Ascending aorta (tissue), 2 donors: ENCODE measurements around the gene ZNF701. TPM values are rescaled to one million over a fixed set of nuclear protein-coding genes. Genes with fewer than 3 reads are reported as not detected.

Experiments
- DNase-seq, 2 donors: peaks; one replicate each; pipeline ENCODE4 v3.0.0-alpha.2; 2019; ENCODE audit warnings: low spot score in 2 of 2
- H3K27ac ChIP-seq, 2 donors: fragments of 200-600 bp; sonication (generic); one replicate each; pipeline ENCODE4 v1.5.1; 2016 to 2017; ENCODE audit warnings: mild to moderate bottlenecking in 1 of 2
- H3K27me3 ChIP-seq: fragments of 200-600 bp; sonication (generic); one replicate; pipeline ENCODE4 v1.5.1; 2017
- H3K36me3 ChIP-seq, 2 donors: fragments of 200-600 bp; sonication (generic); one replicate each; pipeline ENCODE4 v1.5.1; 2016
- H3K4me1 ChIP-seq, 2 donors: fragments of 200-600 bp; sonication (generic); one replicate each; pipeline ENCODE4 v1.5.1; 2016 to 2017; ENCODE audit warnings: mild to moderate bottlenecking in 1 of 2
- H3K4me3 ChIP-seq, 2 donors: fragments of 200-600 bp; sonication (generic); one replicate each; pipeline ENCODE4 v1.5.1; 2016 to 2017; ENCODE audit warnings: mild to moderate bottlenecking in 1 of 2
- H3K9me3 ChIP-seq, 2 donors: fragments of 200-600 bp; sonication (generic); one replicate each; pipeline ENCODE4 v1.5.1; 2016
- CTCF ChIP-seq, 3 experiments: fragments of 200-600 bp in 2 of 3; fragments of 450-650 bp in 1 of 3; sonication (generic) in 2 of 3; IDR thresholded peaks; one replicate each; pipeline ENCODE4 v1.5.1; 2016 to 2019; ENCODE audit warnings: antibody characterized with exemption in 3 of 3, mild to moderate bottlenecking in 1 of 3, moderate library complexity in 1 of 3
- intact Hi-C: fragments of 100-400 bp; cut with DNase I; formaldehyde crosslinking; loops from one replicate; pipeline ENCODE4 v1.15.1; 2023
- total RNA-seq: library from RNA; depleted of rRNA; stranded (reverse); fragments of >200 nt; gene quantifications from one replicate; pipeline ENCODE4 v1.1.0, GENCODE V29; 2016

ZNF701 gene
- 13.2 TPM for total RNA-seq

- Histone ChIP-seq H3K9me3 (peaks cover 0 to 9% of the 10 kb centered on the region in 2 donors), H3K36me3 (peaks cover 13 to 24% of the 10 kb centered on the region in 2 donors), H3K27ac (peak within 1 kb of the TSS; percentile 75 to 86), H3K4me1 (peaks cover 0 to 5% of the 10 kb centered on the region in 2 donors), H3K4me3 (peak within 1 kb of the TSS; percentile 80 to 82), H3K27me3 (no peaks in the 10 kb centered on the region)
- peak in 2 of 3 experiments; percentile 26 to 48 for TF ChIP-seq CTCF (IDR thresholded peaks at IDR 0.05)
- DNase-seq, result peak; percentile 81 to 98
- intact Hi-C loops, result loop anchor here (1.0 to 2.0 kb wide), 6 partner anchors 31 to 372 kb away; partner anchors contain the start of genes ZNF611, ZNF808 and ZNF83
Measured at GRCh38 chr19:52570000-52570861, at the start of gene ZNF701. Gene ZNF701 (plus strand): TSS chr19:52570287. CDS start chr19:52574148, 3,861 bp downstream.

GRCh38 chr19:52522551-52522950, 47.5 kb upstream of the ZNF701 start:
- DNase-seq, result no peak
- no peak for TF ChIP-seq CTCF (IDR thresholded peaks at IDR 0.05)
- H3K9me3 ChIP-seq, result peaks cover 0 to 27% of the 10 kb centered on the region in 2 donors
- no peaks in the 10 kb centered on the region for H3K4me1 ChIP-seq
- intact Hi-C loops, result no loop called here
- H3K27ac ChIP-seq, result no peak overlapping the region
- no peaks in the 10 kb centered on the region for H3K27me3 ChIP-seq
- no peak overlapping the region for H3K4me3 ChIP-seq
- H3K36me3 ChIP-seq, result no peaks in the 10 kb centered on the region

- H3K4me3 ChIP-seq, result no peak overlapping the region
- no peak overlapping the region for H3K27ac ChIP-seq
- no peak for TF ChIP-seq CTCF (IDR thresholded peaks at IDR 0.05)
- peaks cover 0 to 18% of the 10 kb centered on the region in 2 donors for H3K9me3 ChIP-seq
- DNase-seq, result no peak
- no peaks in the 10 kb centered on the region for H3K36me3 ChIP-seq
- intact Hi-C loops, result no loop called here
- H3K4me1 ChIP-seq, result peaks cover 0 to 2% of the 10 kb centered on the region in 2 donors
- no peaks in the 10 kb centered on the region for H3K27me3 ChIP-seq
Measured at GRCh38 chr19:52524086-52524485, 46.0 kb upstream of the ZNF701 start.

GRCh38 chr19:52527134-52527955, 42.7 kb upstream of the ZNF701 start, which contains the start of gene ZNF808:
Gene ZNF808 (plus strand): TSS chr19:52527668. CDS start chr19:52543285, 15,617 bp downstream.
- peak; percentile 83 to 98 for DNase-seq
- peak within 1 kb of the TSS; percentile 92 to 93 for H3K27ac ChIP-seq
- H3K36me3 ChIP-seq, result no peaks in the 10 kb centered on the region
- H3K4me1 ChIP-seq, result peaks cover 0 to 2% of the 10 kb centered on the region in 2 donors
- no peaks in the 10 kb centered on the region for H3K27me3 ChIP-seq
- intact Hi-C loops, result loop anchor here (1.0 to 5.0 kb wide), 9 partner anchors 8 to 1340 kb away; partner anchors contain the start of genes MYADM, ZNF578, ZNF701 and ZNF83
- peak; percentile 65 to 82 (median 71) for TF ChIP-seq CTCF (IDR thresholded peaks at IDR 0.05)
- peak within 1 kb of the TSS; percentile 74 to 86 for H3K4me3 ChIP-seq
- peaks cover 0 to 4% of the 10 kb centered on the region in 2 donors for H3K9me3 ChIP-seq

- peak overlapping the region; percentile 92 to 93 for H3K27ac ChIP-seq
- no peaks in the 10 kb centered on the region for H3K36me3 ChIP-seq
- no peak for DNase-seq
- TF ChIP-seq CTCF (IDR thresholded peaks at IDR 0.05), result no peak
- H3K9me3 ChIP-seq, result peaks cover 0 to 4% of the 10 kb centered on the region in 2 donors
- intact Hi-C loops, result loop anchor here (1.0 to 5.0 kb wide), 9 partner anchors 7 to 1339 kb away; partner anchors contain the start of genes MYADM, ZNF578, ZNF701 and ZNF83
- peak overlapping the region; percentile 74 to 86 for H3K4me3 ChIP-seq
- H3K27me3 ChIP-seq, result no peaks in the 10 kb centered on the region
- H3K4me1 ChIP-seq, result peaks cover 0 to 2% of the 10 kb centered on the region in 2 donors
Measured at GRCh38 chr19:52527956-52528351, 42.1 kb upstream of the ZNF701 start.
